RWPE2 (cell line): Measurements from ENCODE around the gene CDC42BPA.
A peak's percentile ranks its signal among the peaks of the same experiment; 100 is the strongest.

Experiments used
- ATAC-seq: fragments of 200-7000 bp; cut with Tn5 transposase; 3 replicates; pipeline ENCODE4 v1.9.1; 2021; ENCODE audit warnings: low read depth
- DNase-seq: peaks from one replicate; pipeline ENCODE4 v3.0.0-alpha.2; 2020; ENCODE audit warnings: low spot score
- H3K27ac ChIP-seq: fragments of 450-650 bp; 2 replicates; pipeline ENCODE4 v1.5.1; 2017; ENCODE audit warnings: mild to moderate bottlenecking; ENCODE audit not compliant: poor library complexity, severe bottlenecking
- H3K27me3 ChIP-seq: fragments of 250-450 bp; sonication (Bioruptor Pico); 2 replicates; pipeline ENCODE4 v1.5.1; 2021; ENCODE audit warnings: mild to moderate bottlenecking, moderate library complexity; ENCODE audit not compliant: insufficient read depth, poor library complexity, severe bottlenecking
- H3K36me3 ChIP-seq: fragments of 250-450 bp; sonication (Bioruptor Pico); 2 replicates; pipeline ENCODE4 v1.5.1; 2020; ENCODE audit warnings: low read depth, mild to moderate bottlenecking, moderate library complexity
- H3K4me1 ChIP-seq: fragments of 250-450 bp; sonication (Bioruptor Pico); 2 replicates; pipeline ENCODE4 v1.5.1; 2021; ENCODE audit warnings: mild to moderate bottlenecking, moderate library complexity; ENCODE audit not compliant: insufficient read depth, poor library complexity, severe bottlenecking
- H3K4me3 ChIP-seq: fragments of 250-450 bp; sonication (Bioruptor Pico); 2 replicates; pipeline ENCODE4 v1.5.1; 2021; ENCODE audit warnings: mild to moderate bottlenecking, moderate library complexity; ENCODE audit not compliant: severe bottlenecking
- H3K9me3 ChIP-seq: fragments of 250-450 bp; sonication (Bioruptor Pico); 2 replicates; pipeline ENCODE4 v1.5.1; 2021; ENCODE audit warnings: mild to moderate bottlenecking, moderate library complexity; ENCODE audit not compliant: severe bottlenecking
- TF ChIP-seq, protein P1 (sequence below): fragments of 450-650 bp; IDR thresholded peaks from one replicate; pipeline ENCODE4 v1.5.1; 2017; ENCODE audit warnings: mild to moderate bottlenecking, moderate library complexity; ENCODE audit not compliant: poor library complexity, severe bottlenecking

The CDC42BPA gene

DNA sequence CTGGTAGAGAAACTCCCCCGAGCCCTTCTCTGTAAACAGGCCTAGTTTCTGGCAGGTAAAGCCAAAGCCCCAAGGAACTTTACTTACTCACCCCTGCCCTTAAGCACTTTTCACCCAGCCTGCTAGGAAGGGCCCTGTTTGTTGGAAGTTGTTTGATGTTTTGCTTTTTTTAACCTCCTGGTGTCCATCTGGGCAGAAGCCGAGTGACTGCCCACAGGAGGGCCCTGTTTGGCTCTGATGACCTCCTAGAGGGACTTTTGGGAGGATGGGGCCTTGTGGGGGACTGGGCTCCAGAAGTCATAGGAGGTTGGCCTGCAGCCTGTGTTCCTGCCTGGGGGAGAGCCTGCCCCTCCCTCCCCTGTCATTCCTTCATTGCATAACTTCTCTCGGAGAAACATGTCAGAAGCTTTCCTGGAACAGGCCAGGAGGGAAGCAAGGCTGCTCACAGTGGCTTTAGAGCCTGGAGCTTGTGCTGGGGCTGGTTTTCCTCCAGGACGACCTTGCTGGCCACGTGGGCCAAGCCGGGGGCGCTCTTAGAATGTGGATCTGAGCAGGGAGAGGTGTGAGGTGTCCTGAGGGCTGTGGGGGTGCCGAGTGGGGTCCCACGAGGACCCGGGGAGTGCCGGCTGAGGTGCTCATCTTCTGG, 344.3 kb downstream of the CDC42BPA start:
- Histone ChIP-seq H3K9me3 (no peaks in the 10 kb centered on the region), H3K4me1 (no peaks in the 10 kb centered on the region), H3K4me3 (no peak overlapping the region), H3K36me3 (no peaks in the 10 kb centered on the region), H3K27ac (no peak overlapping the region), H3K27me3 (no peaks in the 10 kb centered on the region)
- TF ChIP-seq, protein P1, sequence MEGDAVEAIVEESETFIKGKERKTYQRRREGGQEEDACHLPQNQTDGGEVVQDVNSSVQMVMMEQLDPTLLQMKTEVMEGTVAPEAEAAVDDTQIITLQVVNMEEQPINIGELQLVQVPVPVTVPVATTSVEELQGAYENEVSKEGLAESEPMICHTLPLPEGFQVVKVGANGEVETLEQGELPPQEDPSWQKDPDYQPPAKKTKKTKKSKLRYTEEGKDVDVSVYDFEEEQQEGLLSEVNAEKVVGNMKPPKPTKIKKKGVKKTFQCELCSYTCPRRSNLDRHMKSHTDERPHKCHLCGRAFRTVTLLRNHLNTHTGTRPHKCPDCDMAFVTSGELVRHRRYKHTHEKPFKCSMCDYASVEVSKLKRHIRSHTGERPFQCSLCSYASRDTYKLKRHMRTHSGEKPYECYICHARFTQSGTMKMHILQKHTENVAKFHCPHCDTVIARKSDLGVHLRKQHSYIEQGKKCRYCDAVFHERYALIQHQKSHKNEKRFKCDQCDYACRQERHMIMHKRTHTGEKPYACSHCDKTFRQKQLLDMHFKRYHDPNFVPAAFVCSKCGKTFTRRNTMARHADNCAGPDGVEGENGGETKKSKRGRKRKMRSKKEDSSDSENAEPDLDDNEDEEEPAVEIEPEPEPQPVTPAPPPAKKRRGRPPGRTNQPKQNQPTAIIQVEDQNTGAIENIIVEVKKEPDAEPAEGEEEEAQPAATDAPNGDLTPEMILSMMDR, result no peak
- ATAC-seq (no peak; the same call in 2 of the 3 replicates), DNase-seq (no peak)

DNA sequence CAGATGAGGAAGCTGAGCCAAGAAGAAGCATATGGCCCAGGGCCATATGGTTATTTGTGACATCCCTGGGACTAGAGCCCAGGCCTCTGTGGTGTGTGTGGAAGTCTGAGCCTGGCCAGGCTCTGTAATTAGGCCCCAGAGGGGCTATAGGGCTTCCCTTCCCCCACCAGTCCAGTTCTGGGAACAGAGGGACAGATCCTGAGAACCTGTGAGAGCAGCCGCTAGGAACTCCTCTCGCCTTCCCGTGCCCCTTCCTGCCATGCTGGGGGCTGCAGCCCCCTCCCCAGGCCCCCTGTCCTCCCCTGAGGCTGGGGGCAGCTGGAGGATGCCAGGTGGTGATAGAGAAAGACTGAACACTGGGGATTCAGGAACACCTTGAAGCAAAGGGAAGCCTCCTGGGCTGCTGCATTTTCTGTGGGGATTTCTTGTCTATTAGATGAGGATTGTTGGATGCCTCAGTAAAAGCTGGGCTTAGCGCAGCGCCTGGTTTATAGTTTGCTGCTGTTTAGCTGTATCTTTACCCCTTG, 344.9 kb downstream of the CDC42BPA start:
- Histone ChIP-seq H3K27me3 (no peaks in the 10 kb centered on the region), H3K9me3 (no peaks in the 10 kb centered on the region), H3K36me3 (no peaks in the 10 kb centered on the region), H3K27ac (no peak overlapping the region), H3K4me3 (no peak overlapping the region), H3K4me1 (no peaks in the 10 kb centered on the region)
- ATAC-seq (no peak), DNase-seq (no peak)
- TF ChIP-seq, protein P1, result no peak

GRCh38 chr1:226972931-226973330, 345.4 kb downstream of the CDC42BPA start:
- Histone ChIP-seq H3K9me3 (no peaks in the 10 kb centered on the region), H3K27me3 (no peaks in the 10 kb centered on the region), H3K4me1 (no peaks in the 10 kb centered on the region), H3K4me3 (no peak overlapping the region), H3K36me3 (no peaks in the 10 kb centered on the region), H3K27ac (no peak overlapping the region)
- DNase-seq (no peak), ATAC-seq (no peak)
- TF ChIP-seq, protein P1, result no peak

GRCh38 chr1:226971765-226972164, 346.5 kb downstream of the CDC42BPA start:
- no peak overlapping the region for H3K4me3 ChIP-seq
- H3K9me3 ChIP-seq, result no peaks in the 10 kb centered on the region
- no peaks in the 10 kb centered on the region for H3K36me3 ChIP-seq
- TF ChIP-seq, protein P1, result no peak
- H3K27me3 ChIP-seq, result no peaks in the 10 kb centered on the region
- ATAC-seq, result no peak
- no peak overlapping the region for H3K27ac ChIP-seq
- DNase-seq, result no peak
- no peaks in the 10 kb centered on the region for H3K4me1 ChIP-seq

DNA sequence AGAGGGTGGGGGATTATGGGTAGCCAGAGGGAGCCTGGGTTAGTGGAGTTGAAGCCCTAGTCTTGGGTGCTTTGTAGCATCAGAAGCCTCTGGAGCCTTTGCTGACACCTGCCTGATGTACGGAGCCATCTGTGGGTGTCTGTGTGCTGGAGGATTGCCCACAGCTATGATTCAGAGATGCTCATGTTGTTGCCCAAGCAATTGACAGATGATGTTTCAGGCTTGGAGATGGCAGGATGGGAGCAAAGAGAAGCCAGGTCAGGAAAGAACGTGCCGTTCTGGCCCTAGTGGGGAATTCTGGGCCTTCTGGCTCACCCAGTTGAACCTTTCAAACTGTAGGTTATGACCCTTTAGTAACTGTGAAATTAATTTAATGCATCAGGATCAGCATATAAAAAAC, 350.6 kb downstream of the CDC42BPA start:
- H3K9me3 ChIP-seq, result no peaks in the 10 kb centered on the region
- no peak overlapping the region for H3K27ac ChIP-seq
- H3K4me1 ChIP-seq, result no peaks in the 10 kb centered on the region
- DNase-seq (no peak), ATAC-seq (0 out of 3 replicates have a peak, but pooled peaks have one; percentile 35)
- no peaks in the 10 kb centered on the region for H3K36me3 ChIP-seq
- H3K27me3 ChIP-seq, result no peaks in the 10 kb centered on the region
- no peak overlapping the region for H3K4me3 ChIP-seq
- TF ChIP-seq, protein P1, result no peak
